HUDEP-2 (cell line): Measurements from ENCODE around the gene MSI2.

Experiments used
- DNase-seq, 76 experiments: peaks; one replicate each; lab custom pipeline; 2025; ENCODE audit not compliant: unreplicated experiment in 76 of 76; lab: John Stamatoyannopoulos, UW

The MSI2 gene

GRCh38 chr17:57531648-57532504 is 275.6 kb downstream of the MSI2 start:
- DNase-seq: no peak

GRCh38 chr17:57532556-57532955 is 276.2 kb downstream of the MSI2 start:
- no peak for DNase-seq

GRCh38 chr17:57532966-57533365 is 276.6 kb downstream of the MSI2 start:
- DNase-seq: no peak

GRCh38 chr17:57533684-57534305 is 277.5 kb downstream of the MSI2 start:
- no peak for DNase-seq

GRCh38 chr17:57534863-57535248 is 278.5 kb downstream of the MSI2 start:
- DNase-seq: no peak

GRCh38 chr17:57535249-57535966 is 279.1 kb downstream of the MSI2 start:
- peak in 32 of 76 experiments; percentile 3 to 51 (median 16) for DNase-seq

- no peak for DNase-seq
Observed at GRCh38 chr17:57536289-57536688, 280.0 kb downstream of the MSI2 start.

GRCh38 chr17:57536789-57537523 is 280.6 kb downstream of the MSI2 start:
- no peak for DNase-seq

GRCh38 chr17:57537524-57538410 is 281.4 kb downstream of the MSI2 start:
- DNase-seq: no peak

GRCh38 chr17:57538736-57539456 is 282.6 kb downstream of the MSI2 start:
- no peak for DNase-seq

- no peak for DNase-seq
Observed at GRCh38 chr17:57539529-57540301, 283.4 kb downstream of the MSI2 start.

- DNase-seq: no peak
Observed at GRCh38 chr17:57540596-57540995, 284.3 kb downstream of the MSI2 start.

GRCh38 chr17:57541049-57541448 is 284.7 kb downstream of the MSI2 start:
- no peak for DNase-seq

GRCh38 chr17:57541472-57542394 is 285.4 kb downstream of the MSI2 start:
- DNase-seq: no peak

GRCh38 chr17:57542510-57542909 is 286.2 kb downstream of the MSI2 start:
- no peak for DNase-seq

GRCh38 chr17:57543230-57543629 is 286.9 kb downstream of the MSI2 start:
- DNase-seq: no peak

- DNase-seq: no peak
Observed at GRCh38 chr17:57544401-57544800, 288.1 kb downstream of the MSI2 start.
